IMR-90 (cell line): ENCODE data around the gene LGALSL.
"Not testable (repeated sequence)": the region's sequence is repeated elsewhere in the genome, so short reads cannot be mapped to it uniquely, and the experiment has no call there.

Experiments
- CEBPB ChIP-seq: IDR thresholded peaks from 2 replicates; pipeline ENCODE4 v1.6.1; 2012; ENCODE audit warnings: low read depth, low read length, improper control_type of control experiment
- CTCF ChIP-seq: conservative IDR thresholded peaks from 2 replicates; pipeline ENCODE4 v1.5.1; 2012; ENCODE audit warnings: mild to moderate bottlenecking, low read depth, low read length, improper control_type of control experiment
- ELK1 ChIP-seq: fragments of 150-350 bp; IDR thresholded peaks from 2 replicates; pipeline ENCODE4 v1.6.1; 2016; ENCODE audit warnings: low read depth, mild to moderate bottlenecking, low read length, moderate library complexity, borderline replicate concordance
- MXI1 ChIP-seq: IDR thresholded peaks from 2 replicates; pipeline ENCODE4 v1.6.1; 2012; ENCODE audit warnings: low read depth, mild to moderate bottlenecking, low read length, moderate library complexity, borderline replicate concordance
- POLR2A ChIP-seq: IDR thresholded peaks from 2 replicates; pipeline ENCODE4 v1.6.1; 2012; ENCODE audit warnings: mild to moderate bottlenecking, low read depth, low read length
- RAD21 ChIP-seq: IDR thresholded peaks from 2 replicates; pipeline ENCODE4 v1.6.1; 2012; ENCODE audit warnings: low read length, improper control_type of control experiment
- RCOR1 ChIP-seq: IDR thresholded peaks from 2 replicates; pipeline ENCODE4 v1.6.1; 2012; ENCODE audit warnings: mild to moderate bottlenecking, low read length, improper control_type of control experiment; ENCODE audit not compliant: insufficient replicate concordance
- SMC3 ChIP-seq: fragments of 150-350 bp; IDR thresholded peaks from 2 replicates; pipeline ENCODE4 v1.6.1; 2016; ENCODE audit warnings: low read depth, mild to moderate bottlenecking, antibody characterized with exemption, low read length, moderate library complexity

GRCh38 chr2:64445970-64446369 lies 8.0 kb upstream of the LGALSL start:
- TF ChIP-seq CTCF, RAD21, MXI1, RCOR1, ELK1, CEBPB, SMC3, POLR2A: not testable (repeated sequence)
